Parathyroid adenoma (tissue), 2 donors: ENCODE measurements around the gene TMPRSS11D.

Experiments used
- H2AFZ ChIP-seq: fragments of 300-600 bp; sonication (generic); one replicate; pipeline ENCODE4 v1.7.0; 2017; ENCODE audit warnings: antibody characterized with exemption, mild to moderate bottlenecking
- H3K27ac ChIP-seq: fragments of 300-600 bp; sonication (generic); one replicate; pipeline ENCODE4 v1.7.0; 2017
- H3K27me3 ChIP-seq: fragments of 300-600 bp; sonication (generic); one replicate; pipeline ENCODE4 v1.7.0; 2017; ENCODE audit warnings: low read length; ENCODE audit not compliant: control insufficient read depth, insufficient read depth
- H3K36me3 ChIP-seq: fragments of 300-600 bp; sonication (generic); one replicate; pipeline ENCODE4 v1.7.0; 2017; ENCODE audit warnings: low read length; ENCODE audit not compliant: control insufficient read depth, insufficient read depth
- H3K4me1 ChIP-seq: fragments of 300-600 bp; sonication (generic); one replicate; pipeline ENCODE4 v1.7.0; 2017; ENCODE audit warnings: control low read depth
- H3K4me2 ChIP-seq: fragments of 300-600 bp; sonication (generic); one replicate; pipeline ENCODE4 v1.7.0; 2017; ENCODE audit warnings: low read length
- H3K4me3 ChIP-seq: fragments of 300-600 bp; sonication (generic); one replicate; pipeline ENCODE4 v1.7.0; 2017; ENCODE audit warnings: low read depth, low read length
- H3K79me2 ChIP-seq: fragments of 300-600 bp; sonication (generic); one replicate; pipeline ENCODE4 v1.7.0; 2017; ENCODE audit warnings: control low read depth
- H3K9ac ChIP-seq: fragments of 300-600 bp; sonication (generic); one replicate; pipeline ENCODE4 v1.7.0; 2017; ENCODE audit warnings: mild to moderate bottlenecking
- H3K9me3 ChIP-seq: fragments of 300-600 bp; sonication (generic); one replicate; pipeline ENCODE4 v1.7.0; 2017; ENCODE audit warnings: low read length; ENCODE audit not compliant: control insufficient read depth
- TF ChIP-seq, protein P1 (sequence below): fragments of 300-600 bp; sonication (generic); IDR thresholded peaks from one replicate; pipeline ENCODE4 v1.7.0; 2017; ENCODE audit warnings: antibody characterized with exemption, mild to moderate bottlenecking
- donor health status: primary hyperparathyroidism.

TMPRSS11D gene

DNA sequence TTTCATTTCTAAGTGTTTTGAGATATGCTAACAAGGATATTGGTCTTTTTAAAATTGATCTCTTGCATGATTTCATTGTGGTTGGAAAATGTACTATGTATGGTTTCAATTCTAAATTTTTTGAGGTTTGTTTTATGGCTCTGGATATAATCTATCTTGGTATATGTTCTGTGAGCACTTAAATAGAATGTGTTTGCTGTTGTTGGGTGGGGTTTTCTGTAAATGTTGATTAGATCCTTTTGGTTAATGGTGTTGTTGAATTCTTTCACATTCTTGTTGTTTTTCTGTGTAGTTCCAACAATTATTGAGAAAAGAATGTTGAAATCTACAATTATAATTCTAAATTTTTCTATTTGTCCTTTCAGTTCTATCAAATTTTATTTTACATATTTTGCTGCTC is 87.0 kb downstream of the TMPRSS11D start:
- TF ChIP-seq, protein P1, sequence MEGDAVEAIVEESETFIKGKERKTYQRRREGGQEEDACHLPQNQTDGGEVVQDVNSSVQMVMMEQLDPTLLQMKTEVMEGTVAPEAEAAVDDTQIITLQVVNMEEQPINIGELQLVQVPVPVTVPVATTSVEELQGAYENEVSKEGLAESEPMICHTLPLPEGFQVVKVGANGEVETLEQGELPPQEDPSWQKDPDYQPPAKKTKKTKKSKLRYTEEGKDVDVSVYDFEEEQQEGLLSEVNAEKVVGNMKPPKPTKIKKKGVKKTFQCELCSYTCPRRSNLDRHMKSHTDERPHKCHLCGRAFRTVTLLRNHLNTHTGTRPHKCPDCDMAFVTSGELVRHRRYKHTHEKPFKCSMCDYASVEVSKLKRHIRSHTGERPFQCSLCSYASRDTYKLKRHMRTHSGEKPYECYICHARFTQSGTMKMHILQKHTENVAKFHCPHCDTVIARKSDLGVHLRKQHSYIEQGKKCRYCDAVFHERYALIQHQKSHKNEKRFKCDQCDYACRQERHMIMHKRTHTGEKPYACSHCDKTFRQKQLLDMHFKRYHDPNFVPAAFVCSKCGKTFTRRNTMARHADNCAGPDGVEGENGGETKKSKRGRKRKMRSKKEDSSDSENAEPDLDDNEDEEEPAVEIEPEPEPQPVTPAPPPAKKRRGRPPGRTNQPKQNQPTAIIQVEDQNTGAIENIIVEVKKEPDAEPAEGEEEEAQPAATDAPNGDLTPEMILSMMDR, result no peak
- no peak overlapping the region for H2AFZ ChIP-seq
- no peak overlapping the region for H3K27ac ChIP-seq

DNA sequence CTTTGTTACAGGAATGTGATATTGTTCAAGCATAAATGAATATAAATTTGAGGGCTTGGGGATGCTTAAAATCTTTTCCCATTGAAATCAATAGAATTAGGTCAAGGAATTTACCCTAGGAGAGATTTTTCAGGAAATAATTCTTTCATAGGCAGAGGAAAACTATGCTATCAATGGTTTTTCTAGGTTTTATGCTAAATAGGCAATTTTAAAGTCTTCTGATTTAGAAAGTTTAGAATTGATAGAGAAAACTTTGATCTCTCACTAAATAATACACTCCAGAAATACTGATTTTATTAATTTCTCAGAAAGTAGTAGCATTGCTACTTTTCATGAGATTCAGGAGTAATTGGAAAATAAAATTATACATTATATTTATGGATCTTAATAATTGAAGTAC is 93.1 kb downstream of the TMPRSS11D start:
- Histone ChIP-seq H3K9me3 (no peaks in the 10 kb centered on the region), H3K4me2 (no peak overlapping the region), H3K27me3 (no peaks in the 10 kb centered on the region), H3K36me3 (no peaks in the 10 kb centered on the region), H3K4me1 (no peaks in the 10 kb centered on the region), H3K27ac (no peak overlapping the region), H3K79me2 (no peaks in the 10 kb centered on the region), H2AFZ (no peak overlapping the region), H3K9ac (no peak overlapping the region), H3K4me3 (no peak overlapping the region)
- TF ChIP-seq, protein P1, result no peak

More for the DNA sequence above, 87.0 kb downstream of the TMPRSS11D start:
- H3K9ac ChIP-seq, result no peak overlapping the region
- H3K4me2 ChIP-seq, result no peak overlapping the region
- H3K36me3 ChIP-seq, result no peaks in the 10 kb centered on the region
- no peaks in the 10 kb centered on the region for H3K9me3 ChIP-seq
- no peaks in the 10 kb centered on the region for H3K27me3 ChIP-seq
- H3K79me2 ChIP-seq, result no peaks in the 10 kb centered on the region
- no peaks in the 10 kb centered on the region for H3K4me1 ChIP-seq
- no peak overlapping the region for H3K4me3 ChIP-seq

DNA sequence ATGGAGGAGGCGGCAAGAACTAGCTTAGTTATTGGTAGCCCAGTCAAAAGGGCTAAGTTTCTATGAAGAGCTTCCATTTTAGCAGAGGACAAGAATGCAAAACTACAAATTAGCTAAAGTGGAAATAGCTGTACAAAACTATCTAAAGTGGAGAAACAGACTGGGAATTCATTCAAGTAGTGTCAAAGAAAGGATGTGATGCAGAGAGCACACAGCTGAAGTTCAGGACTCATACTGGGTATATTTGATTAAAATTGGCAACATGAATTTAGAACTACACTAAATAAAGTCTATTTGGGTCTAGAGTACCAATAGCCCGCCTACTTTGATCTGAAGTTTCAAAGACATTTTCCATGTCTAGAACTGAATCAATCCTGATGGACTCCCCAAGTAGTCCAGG is 96.5 kb downstream of the TMPRSS11D start:
- Histone ChIP-seq H2AFZ (no peak overlapping the region), H3K4me1 (no peaks in the 10 kb centered on the region), H3K9me3 (no peaks in the 10 kb centered on the region), H3K27me3 (no peaks in the 10 kb centered on the region), H3K79me2 (no peaks in the 10 kb centered on the region), H3K36me3 (no peaks in the 10 kb centered on the region), H3K27ac (no peak overlapping the region), H3K9ac (no peak overlapping the region), H3K4me2 (no peak overlapping the region), H3K4me3 (no peak overlapping the region)
- TF ChIP-seq, protein P1, result no peak

DNA sequence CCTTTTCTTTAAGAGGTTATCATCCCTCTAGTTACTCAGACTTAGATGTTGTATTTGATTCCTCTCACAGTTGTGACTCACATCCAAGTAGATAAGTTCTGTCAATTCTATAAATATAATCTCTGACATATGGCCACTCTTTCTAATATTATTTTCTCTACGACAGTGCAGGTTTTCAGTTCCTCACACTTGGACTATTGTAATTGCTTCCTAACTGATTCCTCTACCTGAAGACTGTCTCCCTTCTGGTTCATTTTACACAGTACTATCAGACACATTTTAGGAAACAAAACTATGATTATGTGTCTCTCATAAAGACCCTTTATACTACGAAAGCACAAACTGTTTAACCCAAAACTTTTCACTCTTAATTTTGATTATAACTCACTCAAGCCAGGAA is 98.3 kb downstream of the TMPRSS11D start:
- Histone ChIP-seq H3K4me3 (no peak overlapping the region), H3K79me2 (no peaks in the 10 kb centered on the region), H2AFZ (no peak overlapping the region), H3K9ac (no peak overlapping the region), H3K27me3 (no peaks in the 10 kb centered on the region), H3K4me2 (no peak overlapping the region), H3K4me1 (no peaks in the 10 kb centered on the region), H3K27ac (no peak overlapping the region), H3K36me3 (no peaks in the 10 kb centered on the region), H3K9me3 (no peaks in the 10 kb centered on the region)
- TF ChIP-seq, protein P1, result no peak

DNA sequence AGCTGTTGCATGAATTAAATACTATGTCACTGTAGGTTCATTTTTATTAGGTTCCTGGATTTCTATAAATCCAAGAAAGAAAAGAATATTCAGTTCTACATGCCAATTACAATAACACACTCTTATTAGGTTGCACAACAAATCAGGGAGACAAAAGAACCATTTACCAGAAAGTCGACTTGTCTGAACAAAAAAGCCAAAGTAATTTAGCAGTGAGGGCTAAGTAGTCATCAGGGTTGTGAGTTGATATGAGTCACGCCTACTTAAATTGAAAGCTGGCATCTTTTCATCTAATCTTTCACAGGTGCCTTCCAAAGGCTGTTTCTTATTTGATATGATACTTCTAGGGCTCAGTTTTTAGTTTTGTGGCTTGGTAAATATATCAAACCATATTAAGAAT is 104.2 kb downstream of the TMPRSS11D start:
- Histone ChIP-seq H3K9me3 (no peaks in the 10 kb centered on the region), H3K4me1 (no peaks in the 10 kb centered on the region), H3K9ac (no peak overlapping the region), H3K79me2 (no peaks in the 10 kb centered on the region), H2AFZ (no peak overlapping the region), H3K27ac (no peak overlapping the region), H3K36me3 (no peaks in the 10 kb centered on the region), H3K4me2 (no peak overlapping the region), H3K4me3 (no peak overlapping the region), H3K27me3 (no peaks in the 10 kb centered on the region)
- TF ChIP-seq, protein P1, result no peak
